HG02938 (cell line): ENCODE data around the gene KCMF1.
"Not testable (repeated sequence)": the region's sequence is repeated elsewhere in the genome, so short reads cannot be mapped to it uniquely, and the experiment has no call there.

Experiments used
- ATAC-seq: cut with Tn5 transposase; IDR thresholded peaks from one replicate; pipeline ENCODE4 v1.9.1; 2021; ENCODE audit warnings: mild to moderate bottlenecking, moderate library complexity; ENCODE audit not compliant: unreplicated experiment

The KCMF1 gene

GRCh38 chr2:84970868-84971509 is at the start of gene KCMF1:
Gene KCMF1 (plus strand): TSS chr2:84971161. CDS start chr2:84971452, 291 bp downstream.
- peak; percentile 42 for ATAC-seq

GRCh38 chr2:84923009-84923408 is 48.0 kb upstream of the KCMF1 start:
- ATAC-seq: no peak

- no peak for ATAC-seq
These were observed 46.5 kb upstream of the KCMF1 start for GRCh38 chr2:84924173-84925106.

- ATAC-seq: no peak
These were observed 45.6 kb upstream of the KCMF1 start for GRCh38 chr2:84925336-84925723.

- ATAC-seq: peak; percentile 86
These were observed 45.1 kb upstream of the KCMF1 start for GRCh38 chr2:84925724-84926376.

- no peak for ATAC-seq
These were observed 43.7 kb upstream of the KCMF1 start for GRCh38 chr2:84927275-84927627.

GRCh38 chr2:84931384-84931821 is 39.6 kb upstream of the KCMF1 start:
- peak; percentile 61 for ATAC-seq

GRCh38 chr2:84938194-84938879 is 32.6 kb upstream of the KCMF1 start:
- ATAC-seq: peak; percentile 40

- ATAC-seq: peak; percentile 74
These were observed 31.4 kb upstream of the KCMF1 start for GRCh38 chr2:84939426-84940087.

- peak; percentile 2 for ATAC-seq
These were observed 30.9 kb upstream of the KCMF1 start for GRCh38 chr2:84940088-84940470.

GRCh38 chr2:84940831-84941412 is 30.0 kb upstream of the KCMF1 start:
- ATAC-seq: no peak

- ATAC-seq: no peak
These were observed 28.8 kb upstream of the KCMF1 start for GRCh38 chr2:84942166-84942565.

GRCh38 chr2:84942964-84943421 is 28.0 kb upstream of the KCMF1 start:
- peak; percentile 29 for ATAC-seq

GRCh38 chr2:84944295-84944909 is 26.6 kb upstream of the KCMF1 start:
- no peak for ATAC-seq

GRCh38 chr2:84945838-84946203 is 25.1 kb upstream of the KCMF1 start:
- ATAC-seq: not testable (repeated sequence)

- ATAC-seq: peak; percentile 72
These were observed 24.6 kb upstream of the KCMF1 start for GRCh38 chr2:84946204-84947009.

GRCh38 chr2:84947010-84947593 is 23.9 kb upstream of the KCMF1 start:
- ATAC-seq: no peak

GRCh38 chr2:84953535-84953934 is 17.4 kb upstream of the KCMF1 start:
- ATAC-seq: no peak
